Measurements from ENCODE around the gene IFT81. TPM values are rescaled to one million over a fixed set of nuclear protein-coding genes. Genes with fewer than 3 reads are reported as not detected.
"Not testable (repeated sequence)": the region's sequence is repeated elsewhere in the genome, so short reads cannot be mapped to it uniquely, and the experiment has no call there.

The IFT81 gene
- total RNA-seq, 2 experiments from 2014 or later: 1.4 to 2.2 TPM

- H3K4me3 Mint-ChIP-seq: no peak overlapping the region
- no peak overlapping the region for H3K27ac Mint-ChIP-seq
- ATAC-seq (no peak), DNase-seq (no peak)
- CTCF ChIA-PET: no interaction called here
- peaks cover 1% of the 10 kb centered on the region for H3K36me3 Mint-ChIP-seq
- no peaks in the 10 kb centered on the region for H3K4me1 Mint-ChIP-seq
- peaks cover 5% of the 10 kb centered on the region for H3K9me3 Mint-ChIP-seq (ENCODE audit: low read depth)
- peaks cover 3% of the 10 kb centered on the region for H3K27me3 Mint-ChIP-seq
Measured at GRCh38 chr12:110217996-110218674, 94.0 kb downstream of the IFT81 start.

- Mint-ChIP-seq H3K4me1 (no peaks in the 10 kb centered on the region), H3K36me3 (no peaks in the 10 kb centered on the region), H3K27ac (no peak overlapping the region), H3K4me3 (no peak overlapping the region), H3K27me3 (peaks cover 7% of the 10 kb centered on the region), H3K9me3 (ENCODE audit: low read depth) (no peaks in the 10 kb centered on the region)
- ATAC-seq: no peak
- CTCF ChIA-PET: interaction anchor here (0.9 kb wide), 1 partner anchor 21 kb away, joined by 3 read pairs; no protein-coding TSS in a partner anchor
- no peak for DNase-seq
Measured at GRCh38 chr12:110222027-110222426, 97.9 kb downstream of the IFT81 start.

- CTCF ChIA-PET: interaction anchor here (0.9 kb wide), 1 partner anchor 21 kb away, joined by 3 read pairs; no protein-coding TSS in a partner anchor
- Mint-ChIP-seq H3K27me3 (peaks cover 7% of the 10 kb centered on the region), H3K9me3 (ENCODE audit: low read depth) (no peaks in the 10 kb centered on the region), H3K27ac (no peak overlapping the region), H3K4me3 (no peak overlapping the region), H3K36me3 (no peaks in the 10 kb centered on the region), H3K4me1 (no peaks in the 10 kb centered on the region)
- DNase-seq (no peak), ATAC-seq (no peak)
Measured at GRCh38 chr12:110222433-110222832, 98.3 kb downstream of the IFT81 start.

- DNase-seq: no peak
- Mint-ChIP-seq H3K27me3 (peaks cover 12% of the 10 kb centered on the region), H3K9me3 (ENCODE audit: low read depth) (no peaks in the 10 kb centered on the region), H3K4me1 (no peaks in the 10 kb centered on the region), H3K4me3 (no peak overlapping the region), H3K36me3 (no peaks in the 10 kb centered on the region), H3K27ac (no peak overlapping the region)
- CTCF ChIA-PET: no interaction called here
- no peak for ATAC-seq
Measured at GRCh38 chr12:110223777-110224378, 99.7 kb downstream of the IFT81 start.

GRCh38 chr12:110224379-110225304 lies 100.5 kb downstream of the IFT81 start:
- Mint-ChIP-seq H3K27me3 (peaks cover 17% of the 10 kb centered on the region), H3K4me3 (no peak overlapping the region), H3K27ac (no peak overlapping the region), H3K9me3 (ENCODE audit: low read depth) (no peaks in the 10 kb centered on the region), H3K36me3 (no peaks in the 10 kb centered on the region), H3K4me1 (no peaks in the 10 kb centered on the region)
- no peak for ATAC-seq
- DNase-seq: no peak
- CTCF ChIA-PET: no interaction called here

- ATAC-seq (no peak), DNase-seq (no peak)
- Mint-ChIP-seq H3K4me1 (no peaks in the 10 kb centered on the region), H3K27ac (no peak overlapping the region), H3K36me3 (no peaks in the 10 kb centered on the region), H3K4me3 (no peak overlapping the region), H3K9me3 (ENCODE audit: low read depth) (no peaks in the 10 kb centered on the region), H3K27me3 (peaks cover 22% of the 10 kb centered on the region)
- CTCF ChIA-PET: interaction anchor here (1.0 kb wide), 1 partner anchor 53 kb away, joined by 3 read pairs; no protein-coding TSS in a partner anchor
Measured at GRCh38 chr12:110227138-110227537, 103.0 kb downstream of the IFT81 start.

GRCh38 chr12:110228348-110228747 lies 104.2 kb downstream of the IFT81 start:
- not testable (repeated sequence) for DNase-seq; H3K4me1 Mint-ChIP-seq; ATAC-seq; H3K4me3 Mint-ChIP-seq; H3K36me3 Mint-ChIP-seq; H3K9me3 Mint-ChIP-seq (ENCODE audit: low read depth); H3K27ac Mint-ChIP-seq
- CTCF ChIA-PET: interaction anchor here (0.6 kb wide), 1 partner anchor 130 kb away, joined by 3 read pairs; no protein-coding TSS in a partner anchor
- peaks cover 24% of the 10 kb centered on the region for H3K27me3 Mint-ChIP-seq

- H3K36me3 Mint-ChIP-seq: no peaks in the 10 kb centered on the region
- H3K27ac Mint-ChIP-seq: no peak overlapping the region
- CTCF ChIA-PET: no interaction called here
- ATAC-seq (no peak), DNase-seq (no peak)
- no peak overlapping the region for H3K4me3 Mint-ChIP-seq
- peaks cover 25% of the 10 kb centered on the region for H3K27me3 Mint-ChIP-seq
- no peaks in the 10 kb centered on the region for H3K4me1 Mint-ChIP-seq
- no peaks in the 10 kb centered on the region for H3K9me3 Mint-ChIP-seq (ENCODE audit: low read depth)
Measured at GRCh38 chr12:110228756-110229155, 104.6 kb downstream of the IFT81 start.

- H3K27ac Mint-ChIP-seq: no peak overlapping the region
- H3K9me3 Mint-ChIP-seq (ENCODE audit: low read depth): no peaks in the 10 kb centered on the region
- CTCF ChIA-PET: no interaction called here
- H3K4me3 Mint-ChIP-seq: no peak overlapping the region
- DNase-seq (no peak), ATAC-seq (no peak)
- peaks cover 28% of the 10 kb centered on the region for H3K27me3 Mint-ChIP-seq
- H3K36me3 Mint-ChIP-seq: no peaks in the 10 kb centered on the region
- H3K4me1 Mint-ChIP-seq: no peaks in the 10 kb centered on the region
Measured at GRCh38 chr12:110229409-110229808, 105.3 kb downstream of the IFT81 start.

GRCh38 chr12:110230655-110231054 lies 106.5 kb downstream of the IFT81 start:
- CTCF ChIA-PET: interaction anchor here (0.5 to 0.7 kb wide), 2 partner anchors 63 to 1317 kb away, joined by 3 to 5 read pairs; no protein-coding TSS in a partner anchor
- Mint-ChIP-seq H3K4me3 (no peak overlapping the region), H3K27me3 (peaks cover 38% of the 10 kb centered on the region), H3K9me3 (ENCODE audit: low read depth) (no peaks in the 10 kb centered on the region), H3K27ac (no peak overlapping the region), H3K4me1 (no peaks in the 10 kb centered on the region), H3K36me3 (no peaks in the 10 kb centered on the region)
- ATAC-seq (no peak), DNase-seq (no peak)

GRCh38 chr12:110233212-110233903 lies 109.2 kb downstream of the IFT81 start:
- Mint-ChIP-seq H3K36me3 (no peaks in the 10 kb centered on the region), H3K4me1 (no peaks in the 10 kb centered on the region), H3K4me3 (no peak overlapping the region), H3K9me3 (ENCODE audit: low read depth) (no peaks in the 10 kb centered on the region), H3K27ac (no peak overlapping the region), H3K27me3 (peaks cover 30% of the 10 kb centered on the region)
- CTCF ChIA-PET: no interaction called here
- DNase-seq: no peak
- ATAC-seq: no peak

- H3K4me1 Mint-ChIP-seq: no peaks in the 10 kb centered on the region
- H3K27ac Mint-ChIP-seq: no peak overlapping the region
- H3K36me3 Mint-ChIP-seq: no peaks in the 10 kb centered on the region
Measured at GRCh38 chr12:110234331-110234751, 110.2 kb downstream of the IFT81 start.

GRCh38 chr12:110234755-110235154 lies 110.6 kb downstream of the IFT81 start:
- ATAC-seq: no peak
- Mint-ChIP-seq H3K27me3 (peaks cover 25% of the 10 kb centered on the region), H3K4me1 (no peaks in the 10 kb centered on the region), H3K9me3 (ENCODE audit: low read depth) (no peaks in the 10 kb centered on the region), H3K27ac (no peak overlapping the region), H3K36me3 (no peaks in the 10 kb centered on the region), H3K4me3 (no peak overlapping the region)
- no peak for DNase-seq
- CTCF ChIA-PET: no interaction called here

More at GRCh38 chr12:110234331-110234751, 110.2 kb downstream of the IFT81 start:
- CTCF ChIA-PET: no interaction called here
- Mint-ChIP-seq H3K4me3 (no peak overlapping the region), H3K9me3 (ENCODE audit: low read depth) (no peaks in the 10 kb centered on the region), H3K27me3 (peaks cover 26% of the 10 kb centered on the region)
- ATAC-seq (no peak), DNase-seq (no peak)

All from activated CD8-positive, alpha-beta memory T cell treated with anti-CD3 and anti-CD28 coated beads, Interleukin-2, amount 10 ng/mL, durations not matched to agents 7 days and 5 days (primary cell).